IMR-90 (cell line): ENCODE measurements around the gene RNF14. TPM values are rescaled to one million over a fixed set of nuclear protein-coding genes. Genes with fewer than 3 reads are reported as not detected.

Source experiments
- ATAC-seq: fragments of 200-7000 bp; cut with Tn5 transposase; 2 replicates; pipeline ENCODE4 v1.9.1; 2020; ENCODE audit warnings: low read depth, mild to moderate bottlenecking, moderate library complexity
- BruUV-seq: library from RNA; stranded (reverse); fragments of 400-500 nt; replicated peaks from 2 replicates; lab custom pipeline; 2021; lab: Mats Ljungman, UMichigan
- CTCF ChIA-PET: fragments of 300-600 bp; formaldehyde crosslinking; extraction: SDS; loops from one replicate; lab custom pipeline; 2021; ENCODE audit warnings: antibody characterized with exemption; lab: Yijun Ruan, JAX
- POLR2A ChIA-PET: fragments of 300-600 bp; sonication (Branson Sonifier 250); formaldehyde crosslinking; loops from one replicate; lab custom pipeline; 2022; ENCODE audit warnings: antibody characterized with exemption; ENCODE audit not compliant: unreplicated experiment; lab: Charles Lee
- DNase-seq: peaks from one replicate; pipeline ENCODE4 v3.0.0; 2013
- H2AFZ ChIP-seq: replicated peaks from 2 replicates; pipeline ENCODE3; 2013; ENCODE audit warnings: low read length, mild to moderate bottlenecking; ENCODE audit not compliant: poor library complexity
- H2AK5ac ChIP-seq: 2 replicates; pipeline ENCODE4 v1.6.1; 2013; ENCODE audit warnings: low read depth, low read length, inconsistent platforms
- H2AK9ac ChIP-seq: replicated peaks from 2 replicates; pipeline ENCODE3; 2013; ENCODE audit warnings: mild to moderate bottlenecking, low read depth, low read length, moderate library complexity; ENCODE audit not compliant: poor library complexity
- H2BK120ac ChIP-seq: 2 replicates; pipeline ENCODE4 v1.6.1; 2013; ENCODE audit warnings: low read depth, low read length, inconsistent platforms
- H2BK15ac ChIP-seq: 3 replicates; pipeline ENCODE4 v1.6.1; 2013; ENCODE audit warnings: low read depth, low read length, inconsistent platforms
- H2BK20ac ChIP-seq: 2 replicates; pipeline ENCODE4 v1.6.1; 2013; ENCODE audit warnings: low read depth, mild to moderate bottlenecking, inconsistent platforms, low read length, moderate library complexity
- H2BK5ac ChIP-seq: 2 replicates; pipeline ENCODE4 v1.6.1; 2013; ENCODE audit warnings: mild to moderate bottlenecking, low read depth, low read length, inconsistent platforms; ENCODE audit not compliant: poor library complexity, severe bottlenecking
- H3K14ac ChIP-seq: replicated peaks from 2 replicates; pipeline ENCODE4 v1.6.1; 2013; ENCODE audit warnings: low read depth, low read length, inconsistent platforms
- H3K18ac ChIP-seq: 2 replicates; pipeline ENCODE4 v1.6.1; 2013; ENCODE audit warnings: low read depth, low read length, control low read depth
- H3K23ac ChIP-seq: 2 replicates; pipeline ENCODE4 v1.6.1; 2013; ENCODE audit warnings: low read depth, low read length, inconsistent platforms
- H3K27ac ChIP-seq: 2 replicates; pipeline ENCODE4 v1.5.1; 2013; ENCODE audit warnings: mild to moderate bottlenecking, control low read depth, low read length; ENCODE audit not compliant: insufficient read depth
- H3K27me3 ChIP-seq: 2 replicates; pipeline ENCODE4 v1.6.1; 2013; ENCODE audit warnings: low read length; ENCODE audit not compliant: control insufficient read depth, insufficient read depth
- H3K36me3 ChIP-seq: 2 replicates; pipeline ENCODE4 v1.6.1; 2013; ENCODE audit warnings: low read length, mixed read lengths; ENCODE audit not compliant: control insufficient read depth, insufficient read depth
- H3K4ac ChIP-seq: 2 replicates; pipeline ENCODE4 v1.6.1; 2013; ENCODE audit warnings: low read depth, low read length, inconsistent platforms
- H3K4me1 ChIP-seq: 2 replicates; pipeline ENCODE4 v1.6.1; 2013; ENCODE audit warnings: low read length, mixed read lengths; ENCODE audit not compliant: control insufficient read depth, insufficient read depth
- H3K4me2 ChIP-seq: 2 replicates; pipeline ENCODE4 v1.6.1; 2013; ENCODE audit warnings: low read depth, mild to moderate bottlenecking, control low read depth, low read length, moderate library complexity
- H3K4me3 ChIP-seq: 2 replicates; pipeline ENCODE4 v1.5.1; 2013; ENCODE audit warnings: low read depth, mild to moderate bottlenecking, control low read depth, low read length, moderate library complexity; ENCODE audit not compliant: insufficient read depth
- H3K56ac ChIP-seq: 2 replicates; pipeline ENCODE4 v1.6.1; 2013; ENCODE audit warnings: low read length, inconsistent platforms; ENCODE audit not compliant: insufficient read depth; ENCODE audit errors: extremely low read depth
- H3K79me1 ChIP-seq, 2 experiments: 2 replicates each; pipeline ENCODE4 v1.6.1; 2013; ENCODE audit warnings: low read length in 2 of 2, inconsistent platforms in 1 of 2, low read depth in 1 of 2
- H3K9ac ChIP-seq: 2 replicates; pipeline ENCODE4 v1.6.1; 2013; ENCODE audit warnings: low read depth, low read length, control low read depth
- H3K9me1 ChIP-seq: 2 replicates; pipeline ENCODE4 v1.6.1; 2013; ENCODE audit warnings: low read length, inconsistent platforms; ENCODE audit not compliant: insufficient read depth
- H3K9me3 ChIP-seq: 2 replicates; pipeline ENCODE4 v1.6.1; 2013; ENCODE audit warnings: low read length; ENCODE audit not compliant: control insufficient read depth, insufficient read depth
- H4K20me1 ChIP-seq: 2 replicates; pipeline ENCODE4 v1.6.1; 2013; ENCODE audit warnings: low read length, inconsistent platforms; ENCODE audit not compliant: insufficient read depth
- H4K5ac ChIP-seq: 2 replicates; pipeline ENCODE4 v1.6.1; 2013; ENCODE audit warnings: mild to moderate bottlenecking, low read depth, low read length, control low read depth
- H4K8ac ChIP-seq, 2 experiments: 2 replicates each; pipeline ENCODE4 v1.6.1; 2013; ENCODE audit warnings: low read depth in 2 of 2, low read length in 2 of 2, control low read depth in 1 of 2, inconsistent platforms in 1 of 2
- H4K91ac ChIP-seq: 2 replicates; pipeline ENCODE4 v1.6.1; 2013; ENCODE audit warnings: low read depth, low read length, inconsistent platforms; ENCODE audit not compliant: insufficient read depth
- BHLHE40 ChIP-seq: fragments of 150-350 bp; IDR thresholded peaks from 2 replicates; pipeline ENCODE4 v1.6.1; 2016; ENCODE audit warnings: mild to moderate bottlenecking, low read depth, low read length
- CHD1 ChIP-seq: IDR thresholded peaks from 2 replicates; pipeline ENCODE4 v1.6.1; 2012; ENCODE audit warnings: low read depth, low read length, improper control_type of control experiment
- CTCF ChIP-seq: conservative IDR thresholded peaks from 2 replicates; pipeline ENCODE4 v1.5.1; 2012; ENCODE audit warnings: mild to moderate bottlenecking, low read depth, low read length, improper control_type of control experiment
- MAFK ChIP-seq: IDR thresholded peaks from 2 replicates; pipeline ENCODE4 v1.6.1; 2012; ENCODE audit warnings: low read depth, low read length, improper control_type of control experiment
- NFE2L2 ChIP-seq: fragments of 150-350 bp; IDR thresholded peaks from 2 replicates; pipeline ENCODE4 v1.6.1; 2016; ENCODE audit warnings: low read depth, mild to moderate bottlenecking, low read length
- POLR2A ChIP-seq: IDR thresholded peaks from 2 replicates; pipeline ENCODE4 v1.6.1; 2012; ENCODE audit warnings: mild to moderate bottlenecking, low read depth, low read length
- RAD21 ChIP-seq: IDR thresholded peaks from 2 replicates; pipeline ENCODE4 v1.6.1; 2012; ENCODE audit warnings: low read length, improper control_type of control experiment
- RCOR1 ChIP-seq: IDR thresholded peaks from 2 replicates; pipeline ENCODE4 v1.6.1; 2012; ENCODE audit warnings: mild to moderate bottlenecking, low read length, improper control_type of control experiment; ENCODE audit not compliant: insufficient replicate concordance
- RFX5 ChIP-seq: IDR thresholded peaks from 2 replicates; pipeline ENCODE4 v1.8.0; 2012; ENCODE audit warnings: low read depth, mild to moderate bottlenecking, low read length, moderate library complexity
- SMC3 ChIP-seq: fragments of 150-350 bp; IDR thresholded peaks from 2 replicates; pipeline ENCODE4 v1.6.1; 2016; ENCODE audit warnings: low read depth, mild to moderate bottlenecking, antibody characterized with exemption, low read length, moderate library complexity
- USF2 ChIP-seq: fragments of 150-350 bp; IDR thresholded peaks from 2 replicates; pipeline ENCODE4 v1.6.1; 2017; ENCODE audit warnings: mild to moderate bottlenecking, antibody characterized with exemption, low read length, low read depth
- WGBS, 2 experiments: methylation state at CpG; one replicate each; pipeline versions ENCODE4 v1.1.5 to v1.1.7; 2013; ENCODE audit warnings: missing lambda C conversion rate in 2 of 2; ENCODE audit not compliant: insufficient read length in 1 of 2; ENCODE audit errors: extremely low coverage in 2 of 2; 5-methylcytosine and 5-hydroxymethylcytosine counted together
- dilution Hi-C: fragments of 300-500 bp; cut with HindIII; formaldehyde crosslinking; loops from one replicate; pipeline ENCODE4 v1.14.3; 2018; ENCODE audit warnings: low sequenced_read_pairs; ENCODE audit not compliant: unreplicated experiment
- in situ Hi-C: fragments of 300-500 bp; cut with MboI; formaldehyde crosslinking; loops from 3 replicates; pipeline ENCODE4 v1.14.3; 2019; ENCODE audit warnings: low sequenced_read_pairs, inconsistent platforms, mixed read lengths
- intact Hi-C: fragments of 100-400 bp; cut with micrococcal nuclease; formaldehyde crosslinking; loops from 2 replicates; pipeline ENCODE4 v1.10.0; 2022
- polyA plus RNA-seq, 3 experiments: library from polyadenylated mRNA; depleted of rRNA; stranded (reverse); fragments of >200 nt; gene quantifications; 2 replicates each; pipeline ENCODE4 v1.2.3, GENCODE V29; 2012; ENCODE audit warnings: low replicate concordance in 1 of 3
- total RNA-seq: library from RNA; depleted of rRNA; stranded (reverse); fragments of >200 nt; gene quantifications from 2 replicates; pipeline ENCODE4 v1.2.3, GENCODE V29; 2012

The RNF14 gene
- total and polyA plus RNA-seq, 2 of the 4 experiments (the other 2 are of a cell fraction) = 36.1 to 106 TPM

- no peak for TF ChIP-seq CTCF
- 0 out of 2 replicates have a peak, but pooled peaks have one; percentile 40 for TF ChIP-seq RFX5
Observed at GRCh38 chr5:141973871-141974595, 5.1 kb downstream of the RNF14 start (continued).

- no peak overlapping the region for H3K23ac ChIP-seq
- no peak overlapping the region for H2AFZ ChIP-seq
- H2BK20ac ChIP-seq = no peak overlapping the region
- no peak overlapping the region for H3K4me2 ChIP-seq
- H4K20me1 ChIP-seq = peaks cover 15% of the 10 kb centered on the region; the same call in 1 of the 2 replicates
- H2BK15ac ChIP-seq = no peak overlapping the region
- in situ Hi-C loops (no loop called here), intact Hi-C loops (no loop called here), dilution Hi-C loops (loop anchor here (25.0 kb wide), 1 partner anchor 161 kb away; no protein-coding TSS in a partner anchor)
- H3K9me1 ChIP-seq = peaks cover 3% of the 10 kb centered on the region
- no peak overlapping the region for H3K27ac ChIP-seq
- ChIA-PET CTCF (interaction anchor here (0.6 to 0.9 kb wide), 2 partner anchors 14 to 16 kb away, joined by 3 read pairs; no protein-coding TSS in a partner anchor), POLR2A (no interaction called here)
- H2AK5ac ChIP-seq = no peak overlapping the region
- H3K18ac ChIP-seq = no peak overlapping the region
- no peak overlapping the region for H3K56ac ChIP-seq
- no peak overlapping the region for H4K5ac ChIP-seq
- H3K4me3 ChIP-seq = no peak overlapping the region
- no peak overlapping the region for H3K9ac ChIP-seq
- no peak overlapping the region for H2BK120ac ChIP-seq
- no peaks in the 10 kb centered on the region for H3K9me3 ChIP-seq
- no peak overlapping the region for H3K14ac ChIP-seq
- no peak overlapping the region for H4K91ac ChIP-seq
- H3K36me3 ChIP-seq = peaks cover 30% of the 10 kb centered on the region
- no peak overlapping the region for H2AK9ac ChIP-seq
- DNase-seq (no peak), ATAC-seq (no peak)
- no peak overlapping the region for H4K8ac ChIP-seq
- H3K4me1 ChIP-seq = peaks cover 8% of the 10 kb centered on the region
- no peaks in the 10 kb centered on the region for H3K27me3 ChIP-seq
- no TSS peak for BruUV-seq
- H2BK5ac ChIP-seq = no peak overlapping the region
- no peak overlapping the region for H3K4ac ChIP-seq
- H3K79me1 ChIP-seq = peaks cover 33 to 65% of the 10 kb centered on the region in 2 experiments
- WGBS, 2 experiments = no CpG with 5 or more reads among the region's 6 CpGs
- no peak for TF ChIP-seq SMC3
- TF ChIP-seq USF2 = no peak
- TF ChIP-seq RFX5 = no peak
- TF ChIP-seq RCOR1 = no peak
- TF ChIP-seq POLR2A = no peak
- TF ChIP-seq NFE2L2 = no peak
- TF ChIP-seq CTCF = no peak
- no peak for TF ChIP-seq BHLHE40
- no peak for TF ChIP-seq RAD21
- no peak for TF ChIP-seq CHD1
- TF ChIP-seq MAFK = no peak
Observed at GRCh38 chr5:141976176-141976575, 7.3 kb downstream of the RNF14 start.
